ENCODE results near the gene TTLL9. TPM values are rescaled to one million over a fixed set of nuclear protein-coding genes. Genes with fewer than 3 reads are reported as not detected.

TTLL9 gene
- total RNA-seq, 1 experiment from 2014 or later = 2.1 TPM

DNA sequence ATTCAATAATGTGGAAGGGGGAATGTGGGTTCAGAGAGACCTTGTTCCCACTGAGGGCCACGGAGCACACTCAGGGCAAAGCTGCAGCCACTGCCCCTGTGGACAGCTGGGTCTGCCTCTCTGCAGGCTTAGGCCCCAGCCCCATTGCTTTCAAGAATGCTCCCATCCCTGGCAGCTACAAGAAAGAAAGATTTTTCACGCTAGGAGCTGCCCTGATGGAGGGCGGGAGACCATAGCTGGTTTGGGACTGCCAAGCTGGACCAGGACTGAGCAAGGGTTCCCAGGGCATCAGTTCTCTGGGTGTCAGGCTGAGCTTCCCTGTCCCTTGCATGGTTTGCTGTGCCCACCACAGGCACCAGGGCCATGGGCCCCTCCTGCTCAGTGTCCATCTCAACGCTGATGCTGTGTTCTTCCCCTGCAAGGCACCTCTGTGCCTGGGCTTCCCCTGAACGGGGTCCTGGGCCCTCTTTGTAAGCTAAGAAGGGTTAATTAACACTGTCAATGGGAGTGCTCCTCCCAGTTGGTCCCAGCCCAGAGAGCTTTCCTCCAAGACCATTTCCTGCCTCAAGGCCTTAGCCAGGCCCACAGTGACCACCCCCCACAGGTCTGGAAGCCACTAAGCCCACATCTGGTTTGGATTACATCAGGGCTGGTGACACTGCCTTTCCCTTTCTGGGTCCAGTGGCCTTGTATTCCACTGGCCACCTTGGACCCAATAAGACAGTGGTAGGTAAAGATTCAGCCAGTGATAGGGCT, 33.4 kb upstream of the TTLL9 start:
- DNase-seq (ENCODE audit: low read depth, low spot score) = no peak
- H3K9me3 ChIP-seq (ENCODE audit: control insufficient read depth, insufficient read depth, low read depth, low read length) = no peaks in the 10 kb centered on the region
- peaks cover 80% of the 10 kb centered on the region for H3K4me1 ChIP-seq (ENCODE audit: control insufficient read depth, insufficient read depth, low read length)
- ATAC-seq = no peak
- H3K27me3 ChIP-seq (ENCODE audit: control insufficient read depth, insufficient read depth, low read length) = no peaks in the 10 kb centered on the region
- H3K4me3 ChIP-seq (ENCODE audit: low read depth in 2 of 2, low read length in 2 of 2) = no peak overlapping the region
- CTCF ChIA-PET = interaction anchor here (1.0 to 4.2 kb wide), 6 partner anchors 10 to 195 kb away, joined by 3 to 21 read pairs (median 7); no protein-coding TSS in a partner anchor
- in situ Hi-C loops (cut with HindIII; ENCODE audit: low pct_unique_long_range_greater_than_20kb, low sequenced_read_pairs) (no loop called here), intact Hi-C loops (cut with micrococcal nuclease; ENCODE audit: unreplicated experiment) (no loop called here)
- no TSS peak for BruUV-seq (replicated peaks)
- POLR2A ChIA-PET = interaction anchor here (0.5 to 0.6 kb wide), 3 partner anchors 252 to 455 kb away, joined by 3 to 6 read pairs (median 4); no protein-coding TSS in a partner anchor
- peak overlapping the region; percentile 86 for H3K27ac ChIP-seq (ENCODE audit: low read length)
- TF ChIP-seq, protein P1, sequence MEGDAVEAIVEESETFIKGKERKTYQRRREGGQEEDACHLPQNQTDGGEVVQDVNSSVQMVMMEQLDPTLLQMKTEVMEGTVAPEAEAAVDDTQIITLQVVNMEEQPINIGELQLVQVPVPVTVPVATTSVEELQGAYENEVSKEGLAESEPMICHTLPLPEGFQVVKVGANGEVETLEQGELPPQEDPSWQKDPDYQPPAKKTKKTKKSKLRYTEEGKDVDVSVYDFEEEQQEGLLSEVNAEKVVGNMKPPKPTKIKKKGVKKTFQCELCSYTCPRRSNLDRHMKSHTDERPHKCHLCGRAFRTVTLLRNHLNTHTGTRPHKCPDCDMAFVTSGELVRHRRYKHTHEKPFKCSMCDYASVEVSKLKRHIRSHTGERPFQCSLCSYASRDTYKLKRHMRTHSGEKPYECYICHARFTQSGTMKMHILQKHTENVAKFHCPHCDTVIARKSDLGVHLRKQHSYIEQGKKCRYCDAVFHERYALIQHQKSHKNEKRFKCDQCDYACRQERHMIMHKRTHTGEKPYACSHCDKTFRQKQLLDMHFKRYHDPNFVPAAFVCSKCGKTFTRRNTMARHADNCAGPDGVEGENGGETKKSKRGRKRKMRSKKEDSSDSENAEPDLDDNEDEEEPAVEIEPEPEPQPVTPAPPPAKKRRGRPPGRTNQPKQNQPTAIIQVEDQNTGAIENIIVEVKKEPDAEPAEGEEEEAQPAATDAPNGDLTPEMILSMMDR (IDR thresholded peaks at IDR 0.05) = no peak
- TF ChIP-seq TCF7L2 (IDR thresholded peaks at IDR 0.05; ENCODE audit: low read depth, low read length) (no peak), POLR2AphosphoS5 (IDR thresholded peaks at IDR 0.05; ENCODE audit: low read depth, low read length) (no peak), SIN3A (IDR thresholded peaks at IDR 0.05; ENCODE audit: borderline replicate concordance, insufficient read depth, low read depth, low read length) (no peak)
- TF ChIP-seq, protein P2, sequence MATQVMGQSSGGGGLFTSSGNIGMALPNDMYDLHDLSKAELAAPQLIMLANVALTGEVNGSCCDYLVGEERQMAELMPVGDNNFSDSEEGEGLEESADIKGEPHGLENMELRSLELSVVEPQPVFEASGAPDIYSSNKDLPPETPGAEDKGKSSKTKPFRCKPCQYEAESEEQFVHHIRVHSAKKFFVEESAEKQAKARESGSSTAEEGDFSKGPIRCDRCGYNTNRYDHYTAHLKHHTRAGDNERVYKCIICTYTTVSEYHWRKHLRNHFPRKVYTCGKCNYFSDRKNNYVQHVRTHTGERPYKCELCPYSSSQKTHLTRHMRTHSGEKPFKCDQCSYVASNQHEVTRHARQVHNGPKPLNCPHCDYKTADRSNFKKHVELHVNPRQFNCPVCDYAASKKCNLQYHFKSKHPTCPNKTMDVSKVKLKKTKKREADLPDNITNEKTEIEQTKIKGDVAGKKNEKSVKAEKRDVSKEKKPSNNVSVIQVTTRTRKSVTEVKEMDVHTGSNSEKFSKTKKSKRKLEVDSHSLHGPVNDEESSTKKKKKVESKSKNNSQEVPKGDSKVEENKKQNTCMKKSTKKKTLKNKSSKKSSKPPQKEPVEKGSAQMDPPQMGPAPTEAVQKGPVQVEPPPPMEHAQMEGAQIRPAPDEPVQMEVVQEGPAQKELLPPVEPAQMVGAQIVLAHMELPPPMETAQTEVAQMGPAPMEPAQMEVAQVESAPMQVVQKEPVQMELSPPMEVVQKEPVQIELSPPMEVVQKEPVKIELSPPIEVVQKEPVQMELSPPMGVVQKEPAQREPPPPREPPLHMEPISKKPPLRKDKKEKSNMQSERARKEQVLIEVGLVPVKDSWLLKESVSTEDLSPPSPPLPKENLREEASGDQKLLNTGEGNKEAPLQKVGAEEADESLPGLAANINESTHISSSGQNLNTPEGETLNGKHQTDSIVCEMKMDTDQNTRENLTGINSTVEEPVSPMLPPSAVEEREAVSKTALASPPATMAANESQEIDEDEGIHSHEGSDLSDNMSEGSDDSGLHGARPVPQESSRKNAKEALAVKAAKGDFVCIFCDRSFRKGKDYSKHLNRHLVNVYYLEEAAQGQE (IDR thresholded peaks at IDR 0.05; ENCODE audit: insufficient read depth in 1 of 2, low read depth in 2 of 2, low read length in 1 of 2) = no peak
- H3K36me3 ChIP-seq (ENCODE audit: control insufficient read depth, insufficient read depth, low read length) = no peaks in the 10 kb centered on the region

DNA sequence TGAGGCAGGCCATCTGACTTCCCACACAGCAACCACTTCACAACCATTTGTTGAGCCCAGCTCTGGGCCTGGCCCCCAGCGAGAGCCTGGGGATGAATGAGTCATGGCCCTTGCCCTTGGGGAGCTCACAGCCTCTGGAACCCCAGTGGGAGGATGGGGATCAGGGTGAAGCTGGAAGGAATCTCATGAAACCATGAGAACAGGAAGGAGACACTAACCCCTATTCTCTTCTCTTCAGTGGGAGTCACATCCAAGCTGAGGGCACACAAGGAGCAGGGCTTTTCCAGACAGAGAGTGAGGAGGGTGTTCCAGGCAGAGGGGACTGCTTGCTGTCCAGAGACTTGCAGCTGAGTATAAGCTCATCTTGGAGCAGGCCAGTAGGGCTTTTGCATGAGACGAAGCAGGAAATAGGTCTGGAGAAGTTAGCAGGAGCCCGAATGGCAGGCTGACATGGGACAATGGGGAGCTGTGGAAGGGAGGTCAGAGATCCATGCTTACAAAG, 32.5 kb upstream of the TTLL9 start:
- intact Hi-C loops (cut with micrococcal nuclease; ENCODE audit: unreplicated experiment) = no loop called here
- H3K36me3 ChIP-seq (ENCODE audit: control insufficient read depth, insufficient read depth, low read length) = no peaks in the 10 kb centered on the region
- peaks cover 89% of the 10 kb centered on the region for H3K4me1 ChIP-seq (ENCODE audit: control insufficient read depth, insufficient read depth, low read length)
- DNase-seq (ENCODE audit: low read depth, low spot score) = no peak
- no peaks in the 10 kb centered on the region for H3K9me3 ChIP-seq (ENCODE audit: control insufficient read depth, insufficient read depth, low read depth, low read length)
- ChIA-PET CTCF (interaction anchor here (1.0 to 4.2 kb wide), 5 partner anchors 9 to 194 kb away, joined by 6 to 21 read pairs (median 7); no protein-coding TSS in a partner anchor), POLR2A (interaction anchor here (0.6 to 1.6 kb wide), 4 partner anchors 9 to 454 kb away, joined by 3 to 6 read pairs (median 4); no protein-coding TSS in a partner anchor)
- TF ChIP-seq TCF7L2 (IDR thresholded peaks at IDR 0.05; ENCODE audit: low read depth, low read length) (no peak), POLR2AphosphoS5 (IDR thresholded peaks at IDR 0.05; ENCODE audit: low read depth, low read length) (no peak), SIN3A (IDR thresholded peaks at IDR 0.05; ENCODE audit: borderline replicate concordance, insufficient read depth, low read depth, low read length) (no peak)
- ATAC-seq = no peak
- no peak overlapping the region for H3K4me3 ChIP-seq (ENCODE audit: low read depth in 2 of 2, low read length in 2 of 2)
- H3K27ac ChIP-seq (ENCODE audit: low read length) = peak overlapping the region; percentile 86
- in situ Hi-C loops (cut with HindIII; ENCODE audit: low pct_unique_long_range_greater_than_20kb, low sequenced_read_pairs) = no loop called here
- no TSS peak for BruUV-seq (replicated peaks)
- H3K27me3 ChIP-seq (ENCODE audit: control insufficient read depth, insufficient read depth, low read length) = no peaks in the 10 kb centered on the region

Measured in Panc1 (cell line).